VCaP (cell line): ENCODE data around the gene XCL2.

ENCODE experiments used
- H3K27ac ChIP-seq: fragments of 450-650 bp; 2 replicates; pipeline ENCODE4 v1.5.1; 2017
- TF ChIP-seq, protein P1 (sequence below): fragments of 450-650 bp; conservative IDR thresholded peaks from 2 replicates; pipeline ENCODE4 v1.5.1; 2017; ENCODE audit warnings: mild to moderate bottlenecking, moderate library complexity

The XCL2 gene

DNA sequence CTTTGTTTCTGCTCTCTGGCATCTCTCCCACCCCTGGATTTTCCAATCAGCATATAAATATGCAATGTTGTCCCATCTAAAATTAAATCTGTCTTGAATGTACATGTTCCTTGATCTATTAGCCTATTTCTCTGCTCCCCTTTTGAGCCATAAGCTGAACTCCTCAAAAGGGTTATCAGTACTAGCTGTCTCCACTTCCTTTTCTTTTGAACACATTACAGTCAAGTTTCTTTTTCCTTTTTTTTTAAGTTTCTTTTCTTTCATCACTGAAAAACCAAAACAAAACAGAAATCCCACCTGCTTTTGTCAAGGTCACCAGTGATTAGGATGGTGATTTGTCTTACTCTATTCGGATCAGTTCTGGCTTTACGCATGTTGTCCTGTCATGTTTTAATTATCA lies 29.3 kb downstream of the XCL2 start:
- H3K27ac ChIP-seq: no peak overlapping the region
- TF ChIP-seq, protein P1, sequence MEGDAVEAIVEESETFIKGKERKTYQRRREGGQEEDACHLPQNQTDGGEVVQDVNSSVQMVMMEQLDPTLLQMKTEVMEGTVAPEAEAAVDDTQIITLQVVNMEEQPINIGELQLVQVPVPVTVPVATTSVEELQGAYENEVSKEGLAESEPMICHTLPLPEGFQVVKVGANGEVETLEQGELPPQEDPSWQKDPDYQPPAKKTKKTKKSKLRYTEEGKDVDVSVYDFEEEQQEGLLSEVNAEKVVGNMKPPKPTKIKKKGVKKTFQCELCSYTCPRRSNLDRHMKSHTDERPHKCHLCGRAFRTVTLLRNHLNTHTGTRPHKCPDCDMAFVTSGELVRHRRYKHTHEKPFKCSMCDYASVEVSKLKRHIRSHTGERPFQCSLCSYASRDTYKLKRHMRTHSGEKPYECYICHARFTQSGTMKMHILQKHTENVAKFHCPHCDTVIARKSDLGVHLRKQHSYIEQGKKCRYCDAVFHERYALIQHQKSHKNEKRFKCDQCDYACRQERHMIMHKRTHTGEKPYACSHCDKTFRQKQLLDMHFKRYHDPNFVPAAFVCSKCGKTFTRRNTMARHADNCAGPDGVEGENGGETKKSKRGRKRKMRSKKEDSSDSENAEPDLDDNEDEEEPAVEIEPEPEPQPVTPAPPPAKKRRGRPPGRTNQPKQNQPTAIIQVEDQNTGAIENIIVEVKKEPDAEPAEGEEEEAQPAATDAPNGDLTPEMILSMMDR: no peak

DNA sequence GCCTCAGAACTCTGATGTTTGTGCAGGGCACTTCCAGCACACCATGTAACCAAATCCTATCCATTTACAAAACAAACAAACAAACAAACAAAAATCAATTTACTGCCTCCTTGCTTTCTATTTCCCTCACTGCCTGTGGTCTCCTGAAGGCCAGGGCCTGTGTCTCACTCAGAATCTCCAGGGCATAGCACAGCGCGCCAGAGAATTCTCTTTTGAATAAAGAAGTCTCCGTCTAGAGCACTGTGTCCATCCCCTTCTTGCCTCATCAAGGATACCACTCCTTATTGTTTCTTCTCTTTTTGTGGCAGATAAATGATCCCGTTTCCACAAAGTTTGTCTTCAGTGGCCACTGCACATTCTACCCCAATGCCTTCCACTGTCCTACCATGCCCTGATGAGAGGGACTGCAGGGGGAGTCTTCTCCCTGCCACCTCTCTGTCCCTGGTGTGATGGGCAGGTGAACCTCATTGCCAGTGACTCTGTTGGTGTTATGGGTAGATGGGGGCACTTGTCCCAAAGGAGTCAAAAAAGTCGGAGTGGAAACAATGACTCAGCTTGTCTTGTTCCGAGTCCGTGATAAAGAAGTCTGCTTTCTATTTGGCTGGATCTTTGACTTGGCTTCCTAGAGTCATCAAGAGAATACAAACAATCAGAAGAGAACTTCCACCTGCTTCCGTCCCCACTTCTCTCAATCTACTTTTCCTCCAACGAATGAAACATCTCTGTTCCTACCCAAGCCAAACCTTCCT lies 30.0 kb downstream of the XCL2 start:
- TF ChIP-seq, protein P1: no peak
- no peak overlapping the region for H3K27ac ChIP-seq

DNA sequence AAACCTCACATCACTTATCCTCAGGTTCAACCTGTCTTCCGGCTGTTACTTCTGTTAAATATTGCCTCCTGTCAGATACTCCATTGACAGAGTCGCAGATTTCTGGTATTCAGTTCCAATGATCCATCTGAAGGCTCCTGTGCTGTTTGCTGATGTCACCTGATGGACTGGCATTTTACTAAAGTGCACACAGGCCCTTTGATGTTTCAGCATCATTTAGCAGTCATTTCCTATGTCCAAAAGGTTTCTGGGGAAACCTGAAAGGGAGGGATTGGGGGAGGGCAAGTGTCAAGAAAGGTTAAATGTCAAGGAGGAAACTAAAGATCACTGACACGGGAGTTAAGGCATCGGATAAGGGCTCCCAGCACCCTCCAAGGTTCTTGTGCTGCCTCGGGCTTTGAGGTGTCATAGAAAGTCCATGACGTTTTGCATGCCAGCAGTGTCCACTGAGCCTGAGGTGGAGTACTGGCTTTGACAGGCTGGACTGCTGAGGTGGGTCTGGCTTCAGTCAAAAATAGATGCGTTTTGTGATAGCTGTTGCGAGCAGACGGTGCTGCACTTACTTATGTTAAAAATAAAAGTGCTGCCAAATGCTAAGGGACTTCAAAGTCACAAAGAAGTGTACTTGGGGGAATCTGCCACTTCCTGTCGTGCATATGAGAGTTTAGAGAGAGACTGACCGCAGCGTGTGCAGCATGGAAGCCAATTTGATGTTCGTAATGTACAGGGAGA lies 30.8 kb downstream of the XCL2 start:
- H3K27ac ChIP-seq: no peak overlapping the region
- TF ChIP-seq, protein P1: no peak

DNA sequence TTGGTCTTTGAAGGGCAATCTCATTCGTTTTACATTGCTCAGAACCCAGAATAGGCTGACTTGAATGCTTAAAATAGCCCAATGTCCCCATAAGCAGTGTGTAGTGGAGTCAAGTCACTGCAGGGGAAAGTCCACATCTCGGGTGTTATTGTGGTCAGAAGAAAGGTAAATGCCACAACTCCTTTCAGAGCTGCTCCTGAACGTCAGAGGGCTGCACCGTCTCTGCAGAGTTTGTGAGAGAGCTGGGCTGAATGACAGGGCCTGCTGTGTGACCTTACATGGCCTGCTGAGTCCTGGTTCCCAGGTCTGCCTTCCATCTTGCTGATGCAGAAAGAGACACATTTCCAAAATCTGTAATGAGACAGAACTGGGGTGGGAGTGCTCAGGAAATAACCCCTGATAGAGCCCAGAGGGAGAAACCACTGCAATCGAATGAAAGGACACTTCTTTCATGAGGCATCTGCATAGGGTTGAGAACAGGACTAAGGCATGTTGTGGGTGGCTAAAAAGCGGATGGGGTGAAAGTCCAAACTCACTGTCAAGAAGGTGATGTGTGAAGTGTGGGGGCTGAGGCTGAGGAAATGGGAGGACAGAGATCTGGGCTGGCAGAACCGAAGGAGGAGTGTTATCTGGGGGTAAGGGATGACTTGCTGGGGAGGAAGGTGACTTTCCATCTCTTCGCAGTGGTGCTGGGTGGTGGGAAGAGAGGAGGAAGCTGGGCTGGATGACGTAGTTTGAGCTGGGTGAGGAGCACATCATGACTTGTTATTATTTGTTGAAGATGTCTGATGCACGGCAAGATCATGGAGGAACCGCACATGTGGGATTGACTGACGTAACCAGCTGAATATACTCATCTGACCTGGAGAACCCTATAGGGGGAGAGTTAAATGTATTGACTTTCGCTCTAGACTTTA lies 33.7 kb downstream of the XCL2 start:
- H3K27ac ChIP-seq: no peak overlapping the region
- TF ChIP-seq, protein P1: no peak

DNA sequence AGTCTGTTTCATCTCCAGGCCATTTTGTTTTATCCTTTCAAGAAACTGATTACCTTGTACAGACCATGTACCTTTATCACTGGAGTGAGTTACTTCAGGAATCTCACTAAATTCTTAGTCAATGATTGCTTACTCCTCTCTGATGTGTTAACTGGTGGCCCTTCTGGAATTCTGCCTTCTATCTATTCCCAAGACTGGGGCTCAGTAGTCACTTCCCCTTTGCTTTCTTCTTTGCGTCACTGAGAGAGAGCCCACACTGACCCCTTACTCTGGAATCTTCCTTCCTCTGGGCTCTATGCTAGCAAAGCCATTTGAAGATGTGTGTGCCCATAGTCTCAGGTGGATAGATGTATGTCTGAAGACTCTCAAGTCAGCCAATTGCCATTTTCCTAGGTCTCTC lies 34.6 kb downstream of the XCL2 start:
- H3K27ac ChIP-seq: no peak overlapping the region
- TF ChIP-seq, protein P1: no peak

DNA sequence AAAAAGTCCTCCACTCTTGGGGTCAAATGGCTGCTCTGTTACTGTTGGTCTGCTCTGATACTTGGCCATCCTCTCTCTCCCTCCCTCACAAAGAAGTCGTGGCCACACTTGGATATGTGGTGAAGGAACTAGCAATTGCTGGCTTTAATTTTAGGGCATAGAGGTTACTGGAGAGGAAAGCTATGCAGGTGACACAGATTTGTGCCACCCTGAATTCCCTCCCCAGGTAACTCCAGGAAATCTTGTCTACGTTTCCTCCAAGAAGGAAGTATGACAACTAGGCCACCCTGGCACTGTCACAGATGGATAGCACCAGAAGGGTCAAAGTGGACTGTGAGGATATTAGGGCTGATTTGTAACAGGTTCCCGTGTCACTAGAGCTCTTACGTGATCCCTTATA lies 36.0 kb downstream of the XCL2 start:
- no peak overlapping the region for H3K27ac ChIP-seq
- TF ChIP-seq, protein P1: no peak

DNA sequence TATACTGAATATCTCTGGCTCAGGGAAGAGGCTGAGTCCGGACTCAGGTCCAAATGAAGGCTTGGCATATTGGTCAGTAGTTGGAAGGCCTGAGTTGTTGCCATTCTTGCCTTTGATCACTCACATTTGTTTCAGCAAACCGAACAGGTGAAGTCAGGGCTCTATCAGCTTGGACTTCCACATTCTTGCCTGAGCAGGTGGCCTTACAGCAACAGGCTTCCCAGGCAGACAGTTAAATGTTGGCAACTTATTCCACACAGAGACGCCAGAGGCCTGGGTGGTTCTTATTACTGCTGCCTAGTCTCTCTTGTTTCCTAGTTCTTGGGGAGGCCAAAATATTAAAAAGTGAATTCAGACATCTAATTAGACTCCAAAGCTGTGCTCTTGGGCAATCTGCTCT lies 36.6 kb downstream of the XCL2 start:
- H3K27ac ChIP-seq: no peak overlapping the region
- TF ChIP-seq, protein P1: no peak
